Measurements from ENCODE around the gene ARHGDIA. TPM values are rescaled to one million over a fixed set of nuclear protein-coding genes. Genes with fewer than 3 reads are reported as not detected.
A peak's percentile ranks its signal among the peaks of the same experiment; 100 is the strongest.

ARHGDIA gene
- total RNA-seq, 6 experiments from 2014 or later: 758 to 1,040 (median 908) TPM

GRCh38 chr17:81885869-81886548, 14.9 kb upstream of the ARHGDIA start:
- H3K4me1 Mint-ChIP-seq (ENCODE audit: low read depth): peaks cover 37% of the 10 kb centered on the region
- peaks cover 47% of the 10 kb centered on the region for H3K36me3 Mint-ChIP-seq (ENCODE audit: low read depth)

GRCh38 chr17:81885454-81885853, 14.3 kb upstream of the ARHGDIA start:
- peaks cover 44% of the 10 kb centered on the region for H3K36me3 Mint-ChIP-seq (ENCODE audit: low read depth)
- H3K9me3 Mint-ChIP-seq: no peaks in the 10 kb centered on the region
- peak overlapping the region; percentile 69 for H3K27ac Mint-ChIP-seq
- no peak for TF ChIP-seq CTCF (IDR thresholded peaks at IDR 0.05)
- no peak overlapping the region for H3K4me3 Mint-ChIP-seq
- peaks cover 36% of the 10 kb centered on the region for H3K4me1 Mint-ChIP-seq (ENCODE audit: low read depth)
- peaks cover 4% of the 10 kb centered on the region for H3K27me3 Mint-ChIP-seq (ENCODE audit: insufficient read depth)
- no peak for DNase-seq

More at GRCh38 chr17:81885869-81886548, 14.9 kb upstream of the ARHGDIA start:
- no peaks in the 10 kb centered on the region for H3K9me3 Mint-ChIP-seq
- H3K4me3 Mint-ChIP-seq: no peak overlapping the region
- DNase-seq: peak; percentile 76
- H3K27me3 Mint-ChIP-seq (ENCODE audit: insufficient read depth): peaks cover 4% of the 10 kb centered on the region
- peak overlapping the region; percentile 69 for H3K27ac Mint-ChIP-seq
- no peak for TF ChIP-seq CTCF (IDR thresholded peaks at IDR 0.05)

GRCh38 chr17:81884968-81885367, 13.8 kb upstream of the ARHGDIA start:
- no peak for DNase-seq
- no peaks in the 10 kb centered on the region for H3K9me3 Mint-ChIP-seq

GRCh38 chr17:81884520-81884919, 13.4 kb upstream of the ARHGDIA start:
- peaks cover 4% of the 10 kb centered on the region for H3K27me3 Mint-ChIP-seq (ENCODE audit: insufficient read depth)
- peaks cover 39% of the 10 kb centered on the region for H3K36me3 Mint-ChIP-seq (ENCODE audit: low read depth)
- DNase-seq: no peak
- H3K4me1 Mint-ChIP-seq (ENCODE audit: low read depth): peaks cover 31% of the 10 kb centered on the region
- H3K9me3 Mint-ChIP-seq: no peaks in the 10 kb centered on the region
- H3K27ac Mint-ChIP-seq: no peak overlapping the region
- no peak overlapping the region for H3K4me3 Mint-ChIP-seq
- no peak for TF ChIP-seq CTCF (IDR thresholded peaks at IDR 0.05)

More at GRCh38 chr17:81884968-81885367, 13.8 kb upstream of the ARHGDIA start:
- Mint-ChIP-seq H3K27ac (peak overlapping the region; percentile 69; the same call in 1 of the 2 replicates), H3K27me3 (ENCODE audit: insufficient read depth) (peaks cover 4% of the 10 kb centered on the region), H3K4me3 (no peak overlapping the region), H3K36me3 (ENCODE audit: low read depth) (peaks cover 40% of the 10 kb centered on the region), H3K4me1 (ENCODE audit: low read depth) (peaks cover 32% of the 10 kb centered on the region)
- TF ChIP-seq CTCF (IDR thresholded peaks at IDR 0.05): no peak

GRCh38 chr17:81879121-81879520, 8.0 kb upstream of the ARHGDIA start:
- TF ChIP-seq CTCF (IDR thresholded peaks at IDR 0.05): no peak
- Mint-ChIP-seq H3K27ac (no peak overlapping the region), H3K4me1 (ENCODE audit: low read depth) (peaks cover 17% of the 10 kb centered on the region), H3K36me3 (ENCODE audit: low read depth) (peaks cover 26% of the 10 kb centered on the region), H3K27me3 (ENCODE audit: insufficient read depth) (no peaks in the 10 kb centered on the region), H3K4me3 (no peak overlapping the region), H3K9me3 (no peaks in the 10 kb centered on the region)
- DNase-seq: no peak
